NCI-H128 (cell line): ENCODE measurements around the gene CLASRP.
"Not testable (repeated sequence)": the region's sequence is repeated elsewhere in the genome, so short reads cannot be mapped to it uniquely, and the experiment has no call there.

ENCODE experiments used
- DNase-seq: peaks from one replicate; lab custom pipeline; 2025; ENCODE audit not compliant: unreplicated experiment; lab: John Stamatoyannopoulos, UW

CLASRP gene

GRCh38 chr19:45100201-45100600, 61.4 kb downstream of the CLASRP start:
- DNase-seq: no peak

- DNase-seq: no peak
These were observed 62.0 kb downstream of the CLASRP start for GRCh38 chr19:45100846-45101252.

- no peak for DNase-seq
These were observed 63.0 kb downstream of the CLASRP start for GRCh38 chr19:45101806-45102205.

- no peak for DNase-seq
These were observed 63.6 kb downstream of the CLASRP start for GRCh38 chr19:45102481-45102880.

GRCh38 chr19:45103156-45103507, 64.3 kb downstream of the CLASRP start:
- DNase-seq: no peak

GRCh38 chr19:45103508-45104319, 64.9 kb downstream of the CLASRP start:
- DNase-seq: peak; percentile 34

GRCh38 chr19:45104658-45105349, 66.0 kb downstream of the CLASRP start:
- no peak for DNase-seq

GRCh38 chr19:45106363-45106762, 67.5 kb downstream of the CLASRP start:
- DNase-seq: not testable (repeated sequence)

GRCh38 chr19:45107621-45108150, 68.8 kb downstream of the CLASRP start:
- no peak for DNase-seq

- DNase-seq: no peak
These were observed 72.0 kb downstream of the CLASRP start for GRCh38 chr19:45110851-45111266.

GRCh38 chr19:45112111-45112827, 73.4 kb downstream of the CLASRP start:
- no peak for DNase-seq

- DNase-seq: peak; percentile 67
These were observed 74.8 kb downstream of the CLASRP start for GRCh38 chr19:45113628-45114027.

GRCh38 chr19:45114116-45114515, 75.3 kb downstream of the CLASRP start:
- DNase-seq: no peak

- peak; percentile 21 for DNase-seq
These were observed 77.2 kb downstream of the CLASRP start for GRCh38 chr19:45115809-45116615.

GRCh38 chr19:45117167-45117594, 78.3 kb downstream of the CLASRP start:
- DNase-seq: peak; percentile 31

GRCh38 chr19:45117671-45118070, 78.8 kb downstream of the CLASRP start:
- DNase-seq: no peak

GRCh38 chr19:45118106-45118505, 79.3 kb downstream of the CLASRP start:
- no peak for DNase-seq

GRCh38 chr19:45118591-45119355, 79.9 kb downstream of the CLASRP start:
- not testable (repeated sequence) for DNase-seq

- DNase-seq: no peak
These were observed 80.7 kb downstream of the CLASRP start for GRCh38 chr19:45119582-45119981.
